Gastrocnemius medialis (tissue), 4 donors: ENCODE data around the gene AHSA1. TPM values are rescaled to one million over a fixed set of nuclear protein-coding genes. Genes with fewer than 3 reads are reported as not detected.

Experiments
- ATAC-seq, 2 donors: fragments of 150-250 bp; one replicate each; pipeline ENCODE4 v1.9.1; 2016
- DNase-seq, 2 donors: peaks; one replicate each; pipeline ENCODE4 v3.0.0-alpha.2; 2019
- H3K27ac ChIP-seq, 4 donors: fragments of 200-600 bp; sonication (generic); 1 replicate in 1 of 4; 2 replicates in 3 of 4; pipeline ENCODE4 v1.5.1; 2016 to 2018; ENCODE audit warnings: mild to moderate bottlenecking in 2 of 4, moderate library complexity in 1 of 4
- H3K27me3 ChIP-seq, 3 donors: fragments of 200-600 bp; sonication (generic) in 2 of 3; 1 replicate in 1 of 3; 2 replicates in 2 of 3; pipeline versions ENCODE4 v1.5.1 to v1.6.0; 2016 to 2019; ENCODE audit warnings: mild to moderate bottlenecking in 1 of 3, moderate library complexity in 1 of 3
- H3K36me3 ChIP-seq, 2 donors: fragments of 200-600 bp; sonication (generic) in 1 of 2; one replicate each; pipeline ENCODE4 v1.5.1; 2017 to 2018
- H3K4me1 ChIP-seq, 2 donors: fragments of 200-600 bp; sonication (generic) in 1 of 2; one replicate each; pipeline ENCODE4 v1.5.1; 2016 to 2017; ENCODE audit warnings: mild to moderate bottlenecking in 2 of 2
- H3K4me3 ChIP-seq, 4 donors: fragments of 200-600 bp; sonication (generic) in 3 of 4; 1 replicate in 1 of 4; 2 replicates in 3 of 4; pipeline ENCODE4 v1.5.1; 2016 to 2019; ENCODE audit warnings: mild to moderate bottlenecking in 2 of 4
- H3K9me3 ChIP-seq, 3 donors: fragments of 200-600 bp; sonication (generic) in 2 of 3; 1 replicate in 1 of 3; 2 replicates in 2 of 3; pipeline ENCODE4 v1.5.1; 2016 to 2019
- CTCF ChIP-seq, 5 experiments: fragments of 450-650 bp in 3 of 5; fragments of 200-600 bp in 2 of 5; sonication (generic) in 2 of 5; IDR thresholded peaks in 4 of 5; conservative IDR thresholded peaks in 1 of 5; 1 replicate in 4 of 5; 2 replicates in 1 of 5; pipeline ENCODE4 v1.5.1; 2016 to 2019; ENCODE audit warnings: antibody characterized with exemption in 5 of 5, mild to moderate bottlenecking in 3 of 5, moderate library complexity in 3 of 5
- POLR2A ChIP-seq, 2 donors: fragments of 450-650 bp; IDR thresholded peaks; one replicate each; pipeline ENCODE4 v1.6.1; 2017; ENCODE audit warnings: antibody characterized with exemption in 2 of 2, mild to moderate bottlenecking in 2 of 2, moderate library complexity in 2 of 2
- in situ Hi-C, 4 donors: fragments of 200-750 bp; cut with MboI; loops; one replicate each; pipeline versions ENCODE4 v1.15.0 to v1.8.0; 2017; ENCODE audit warnings: low sequenced_read_pairs in 4 of 4
- intact Hi-C: fragments of 100-400 bp; cut with DNase I; formaldehyde crosslinking; loops from one replicate; pipeline ENCODE4 v1.15.1; 2023; ENCODE audit warnings: low total_unique reads
- total RNA-seq, 4 donors: library from RNA; depleted of rRNA; stranded (reverse); fragments of >200 nt; gene quantifications; one replicate each; pipeline versions ENCODE4 v1.1.0 to v1.2.3, GENCODE V29; 2016

AHSA1 gene
- total RNA-seq, 4 donors from 2014 or later: 112 to 200 (median 165) TPM

- H3K36me3 ChIP-seq: peaks cover 0 to 58% of the 10 kb centered on the region in 2 donors
- H3K4me1 ChIP-seq: no peaks in the 10 kb centered on the region
- in situ Hi-C loops: no loop called here
- no peak for DNase-seq
- H3K9me3 ChIP-seq: peaks cover 0 to 5% (median 0%) of the 10 kb centered on the region in 3 donors
- ATAC-seq: no peak
- H3K27me3 ChIP-seq: no peaks in the 10 kb centered on the region
- TF ChIP-seq POLR2A (IDR thresholded peaks at IDR 0.05) (no peak), CTCF (IDR thresholded peaks at IDR 0.05 in 4 of 5, conservative IDR thresholded peaks at IDR 0.05 in 1 of 5) (no peak)
- intact Hi-C loops: no loop called here
- H3K4me3 ChIP-seq: no peak overlapping the region
- H3K27ac ChIP-seq: no peak overlapping the region
Measured at GRCh38 chr14:77421201-77421600, 36.7 kb upstream of the AHSA1 start.

- Histone ChIP-seq H3K36me3 (peaks cover 0 to 80% of the 10 kb centered on the region in 2 donors), H3K9me3 (peaks cover 0 to 5% (median 0%) of the 10 kb centered on the region in 3 donors), H3K27ac (no peak within 1 kb of the TSS), H3K4me1 (no peaks in the 10 kb centered on the region), H3K27me3 (no peaks in the 10 kb centered on the region), H3K4me3 (no peak within 1 kb of the TSS)
- ATAC-seq (no peak), DNase-seq (no peak)
- TF ChIP-seq POLR2A (IDR thresholded peaks at IDR 0.05): no peak
- no peak for TF ChIP-seq CTCF (IDR thresholded peaks at IDR 0.05 in 4 of 5, conservative IDR thresholded peaks at IDR 0.05 in 1 of 5)
- in situ Hi-C loops (no loop called here), intact Hi-C loops (no loop called here)
Measured at GRCh38 chr14:77423423-77423822, 34.5 kb upstream of the AHSA1 start, which contains the start of gene NOXRED1. Gene NOXRED1, minus strand, starts transcription at chr14:77423523. Its CDS starts 634 bp downstream, at chr14:77422889.

GRCh38 chr14:77424862-77425261 lies 33.0 kb upstream of the AHSA1 start:
- intact Hi-C loops (no loop called here), in situ Hi-C loops (no loop called here)
- Histone ChIP-seq H3K27me3 (no peaks in the 10 kb centered on the region), H3K27ac (no peak overlapping the region), H3K36me3 (peaks cover 0 to 95% of the 10 kb centered on the region in 2 donors), H3K4me3 (no peak overlapping the region), H3K4me1 (no peaks in the 10 kb centered on the region), H3K9me3 (no peaks in the 10 kb centered on the region)
- ATAC-seq: no peak
- no peak for TF ChIP-seq POLR2A (IDR thresholded peaks at IDR 0.05)
- no peak for TF ChIP-seq CTCF (IDR thresholded peaks at IDR 0.05 in 4 of 5, conservative IDR thresholded peaks at IDR 0.05 in 1 of 5)
- DNase-seq: no peak

DNA sequence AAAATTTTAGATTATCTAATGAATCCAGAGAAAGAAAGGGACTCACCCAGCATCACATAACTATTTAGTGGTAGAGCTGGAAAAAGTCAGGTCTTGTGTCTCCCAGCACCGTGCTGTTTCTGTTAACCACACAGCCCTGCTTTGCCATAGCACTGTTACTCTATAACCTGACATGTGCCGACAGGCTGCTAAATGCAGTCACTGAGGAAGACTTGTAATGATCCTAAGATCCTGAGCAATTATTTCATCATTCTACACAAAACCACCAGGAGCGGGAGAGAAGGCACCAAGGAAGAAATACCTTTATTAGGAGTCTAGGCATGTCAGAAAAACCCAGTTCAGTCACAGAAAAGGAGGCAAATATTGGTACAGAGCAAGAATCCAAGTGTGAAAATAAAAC lies 31.5 kb upstream of the AHSA1 start:
- H3K9me3 ChIP-seq: no peaks in the 10 kb centered on the region
- intact Hi-C loops: no loop called here
- in situ Hi-C loops: no loop called here
- ATAC-seq: no peak
- DNase-seq: no peak
- no peak overlapping the region for H3K4me3 ChIP-seq
- H3K27ac ChIP-seq: no peak overlapping the region
- peaks cover 0 to 99% of the 10 kb centered on the region in 2 donors for H3K36me3 ChIP-seq
- TF ChIP-seq POLR2A (IDR thresholded peaks at IDR 0.05): no peak
- no peaks in the 10 kb centered on the region for H3K4me1 ChIP-seq
- H3K27me3 ChIP-seq: no peaks in the 10 kb centered on the region

- no peaks in the 10 kb centered on the region for H3K27me3 ChIP-seq
- intact Hi-C loops (no loop called here), in situ Hi-C loops (no loop called here)
- DNase-seq (no peak), ATAC-seq (no peak)
- H3K27ac ChIP-seq: no peak overlapping the region
- H3K4me1 ChIP-seq: no peaks in the 10 kb centered on the region
- H3K4me3 ChIP-seq: no peak overlapping the region
- H3K9me3 ChIP-seq: no peaks in the 10 kb centered on the region
- no peak for TF ChIP-seq POLR2A (IDR thresholded peaks at IDR 0.05)
- TF ChIP-seq CTCF (IDR thresholded peaks at IDR 0.05 in 4 of 5, conservative IDR thresholded peaks at IDR 0.05 in 1 of 5): no peak
- H3K36me3 ChIP-seq: peaks cover 0 to 88% of the 10 kb centered on the region in 2 donors
Measured at GRCh38 chr14:77436042-77436441, 21.9 kb upstream of the AHSA1 start.
